Mammary epithelial cell (primary cell): Measurements from ENCODE around the gene SDK1.

Experiments
- CTCF ChIP-seq, 2 donors: IDR thresholded peaks in 1 of 2; conservative IDR thresholded peaks in 1 of 2; 2 replicates each; pipeline ENCODE4 v1.5.1; 2011 to 2012; ENCODE audit warnings: inconsistent platforms in 2 of 2, low read length in 2 of 2, mild to moderate bottlenecking in 2 of 2, control low read depth in 1 of 2, low read depth in 1 of 2; ENCODE audit not compliant: insufficient read depth in 1 of 2; ENCODE audit errors: extremely low read depth in 1 of 2
- EZH2 ChIP-seq: IDR thresholded peaks from 2 replicates; pipeline ENCODE4 v1.6.1; 2012; ENCODE audit warnings: low read length, inconsistent platforms, borderline replicate concordance

GRCh38 chr7:4308205-4308590, 1007.1 kb downstream of the SDK1 start:
- no peak for TF ChIP-seq CTCF (conservative IDR thresholded peaks at IDR 0.05 in 1 of 2, IDR thresholded peaks at IDR 0.05 in 1 of 2; ENCODE audit: extremely low read depth in 1 of 2, insufficient read depth in 1 of 2, low read depth in 1 of 2, low read length in 2 of 2)
- TF ChIP-seq EZH2: no peak
